A549 treated with DMSO at 1 μM for 4 hours (cell line): Measurements from ENCODE around the gene NDUFV1. TPM values are rescaled to one million over a fixed set of nuclear protein-coding genes. Genes with fewer than 3 reads are reported as not detected.

ENCODE experiments used
- total RNA-seq: library from RNA; stranded (reverse); fragments of 200-300 nt; extraction: Qiagen RNA extraction; gene quantifications from 5 replicates; pipeline ENCODE4 v1.2.3, GENCODE V29; 2022; ENCODE audit warnings: low read depth

Gene NDUFV1
- total RNA-seq, result 133 to 157 TPM (median 149 TPM) in 5 replicates

DNA sequence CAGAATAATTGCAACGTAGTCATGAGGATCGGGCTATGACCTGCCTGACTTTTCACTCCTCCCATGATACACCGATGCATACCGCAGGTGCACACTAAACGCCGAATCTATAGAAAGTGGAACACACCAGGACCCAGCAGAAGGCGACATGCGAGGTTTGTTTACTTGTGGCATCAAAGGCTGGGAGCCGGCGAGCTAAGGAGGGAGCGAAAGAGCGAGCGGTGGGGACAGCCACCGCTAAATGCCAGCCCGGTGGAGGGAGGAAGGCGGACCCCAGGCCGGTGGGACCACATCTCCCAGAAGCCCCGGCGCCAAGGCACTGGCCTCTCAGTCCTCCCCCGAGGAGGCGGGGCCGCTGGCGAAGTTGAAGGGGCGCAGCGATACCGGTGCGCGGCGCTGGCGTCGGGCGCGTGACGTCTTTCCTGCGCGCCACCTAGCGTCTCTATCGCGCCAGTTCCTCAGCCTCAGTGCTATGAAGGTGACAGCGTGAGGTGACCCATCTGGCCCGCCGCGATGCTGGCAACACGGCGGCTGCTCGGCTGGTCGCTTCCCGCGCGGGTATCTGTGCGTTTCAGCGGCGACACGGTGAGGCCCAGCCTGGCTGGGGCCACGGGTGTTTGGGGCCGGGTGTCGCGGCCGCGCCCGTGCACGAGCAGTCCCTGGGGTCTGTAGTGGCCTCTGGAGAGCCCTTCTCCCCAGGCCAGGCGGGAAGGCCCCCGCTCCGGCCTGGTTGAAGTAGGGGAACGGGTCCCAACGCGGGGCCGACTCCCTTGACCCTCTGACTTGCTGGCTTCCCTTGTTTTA lies at the start of gene NDUFV1:
Gene NDUFV1 (plus strand): TSS at position 445 of the 804 bp plus-strand sequence. CDS start 69 bp downstream, at position 514.

DNA sequence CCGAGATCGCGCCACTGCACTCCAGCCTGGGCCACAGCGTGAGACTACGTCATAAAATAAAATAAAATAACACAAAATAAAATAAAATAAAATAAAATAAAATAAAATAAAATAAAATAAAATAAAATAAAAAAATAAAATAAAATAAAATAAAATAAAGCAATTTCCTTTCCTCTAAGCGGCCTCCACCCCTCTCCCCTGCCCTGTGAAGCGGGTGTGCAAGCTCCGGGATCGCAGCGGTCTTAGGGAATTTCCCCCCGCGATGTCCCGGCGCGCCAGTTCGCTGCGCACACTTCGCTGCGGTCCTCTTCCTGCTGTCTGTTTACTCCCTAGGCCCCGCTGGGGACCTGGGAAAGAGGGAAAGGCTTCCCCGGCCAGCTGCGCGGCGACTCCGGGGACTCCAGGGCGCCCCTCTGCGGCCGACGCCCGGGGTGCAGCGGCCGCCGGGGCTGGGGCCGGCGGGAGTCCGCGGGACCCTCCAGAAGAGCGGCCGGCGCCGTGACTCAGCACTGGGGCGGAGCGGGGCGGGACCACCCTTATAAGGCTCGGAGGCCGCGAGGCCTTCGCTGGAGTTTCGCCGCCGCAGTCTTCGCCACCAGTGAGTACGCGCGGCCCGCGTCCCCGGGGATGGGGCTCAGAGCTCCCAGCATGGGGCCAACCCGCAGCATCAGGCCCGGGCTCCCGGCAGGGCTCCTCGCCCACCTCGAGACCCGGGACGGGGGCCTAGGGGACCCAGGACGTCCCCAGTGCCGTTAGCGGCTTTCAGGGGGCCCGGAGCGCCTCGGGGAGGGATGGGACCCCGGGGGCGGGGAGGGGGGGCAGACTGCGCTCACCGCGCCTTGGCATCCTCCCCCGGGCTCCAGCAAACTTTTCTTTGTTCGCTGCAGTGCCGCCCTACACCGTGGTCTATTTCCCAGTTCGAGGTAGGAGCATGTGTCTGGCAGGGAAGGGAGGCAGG lies 23.2 kb upstream of the NDUFV1 start, which contains the start of gene GSTP1:
Gene GSTP1 (plus strand): TSS at position 566 of the 958 bp plus-strand sequence. CDS start 32 bp downstream, at position 598.

DNA sequence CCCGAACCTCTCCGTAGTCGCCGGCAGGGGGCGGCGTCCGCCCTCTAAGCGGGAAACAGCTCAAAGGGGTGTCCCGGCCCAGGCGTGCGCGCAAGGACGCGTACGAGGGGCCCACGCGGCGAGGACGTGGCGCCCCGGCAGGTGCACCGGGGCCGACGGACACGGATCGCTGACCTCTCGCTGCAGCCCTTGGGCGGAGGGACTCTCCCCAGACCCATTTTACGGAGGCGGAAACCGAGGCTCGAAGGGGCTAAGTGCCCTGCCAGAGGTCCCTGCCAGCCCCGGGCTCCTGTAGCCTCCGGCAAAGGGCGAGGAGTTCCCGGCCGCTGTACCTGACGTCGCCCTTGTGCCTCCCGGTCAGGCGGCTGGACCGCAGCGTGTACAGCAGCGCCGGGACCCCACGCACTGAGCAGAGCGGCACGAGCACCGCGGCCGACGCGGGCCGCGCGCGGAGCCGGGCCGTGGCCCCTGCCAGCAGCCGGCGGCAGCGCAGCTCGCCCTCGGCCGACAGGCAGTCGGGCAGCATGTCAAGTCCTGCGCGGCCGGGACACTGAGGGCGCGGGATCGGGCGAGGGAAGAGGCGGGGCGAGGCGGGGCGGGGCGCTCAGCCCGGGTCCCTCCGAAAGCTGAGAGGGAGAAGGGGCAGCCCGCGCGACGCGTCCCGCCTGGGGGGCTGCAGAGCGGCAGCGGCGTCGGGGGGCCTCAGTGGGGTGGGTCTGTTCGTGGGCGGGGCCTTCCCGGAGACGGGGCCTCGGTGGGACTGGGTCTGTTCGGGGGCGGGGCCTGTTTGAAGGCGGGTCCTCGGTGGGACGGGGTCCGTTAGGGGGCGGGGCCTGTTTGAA lies 22.9 kb downstream of the NDUFV1 start, which contains the start of gene NUDT8:
Gene NUDT8 (minus strand): TSS at position 552 of the 842 bp plus-strand sequence. CDS start 26 bp downstream, at position 526.

GRCh38 chr11:67639438-67639859 lies 32.7 kb downstream of the NDUFV1 start, which contains the start of gene TBX10:
TSS of gene TBX10 (minus strand) at chr11:67639763. CDS start at chr11:67639472, 291 bp downstream.

Other genes starting within 250 kb of the NDUFV1 start
- 42.5 to 51.9 TPM (median 46.1 TPM) in 5 replicates for gene CLCF1, start 233.3 kb upstream of the NDUFV1 start, total RNA-seq
- gene RAD9A, start 214.9 kb upstream of the NDUFV1 start, total RNA-seq, result 23.8 to 40.0 TPM (median 33.5 TPM) in 5 replicates
- 265 to 309 TPM (median 294 TPM) in 5 replicates for gene PPP1CA, start 205.1 kb upstream of the NDUFV1 start, total RNA-seq
- 0.07 to 0.12 TPM (median 0.07 TPM) in 3 of 5 replicates, not detected in the others for gene TBC1D10C, start 202.9 kb upstream of the NDUFV1 start, total RNA-seq
- gene CARNS1, start 191.3 kb upstream of the NDUFV1 start, total RNA-seq, result 0.14 to 0.53 TPM (median 0.18 TPM) in 5 replicates
- gene RPS6KB2, start 178.4 kb upstream of the NDUFV1 start, total RNA-seq, result 44.4 to 52.3 TPM (median 44.9 TPM) in 5 replicates
- 0.22 to 0.36 TPM (median 0.30 TPM) in 5 replicates for gene PTPRCAP, start 169.3 kb upstream of the NDUFV1 start, total RNA-seq
- gene CORO1B, start 163.5 kb upstream of the NDUFV1 start, total RNA-seq, result 53.5 to 63.8 TPM (median 58.1 TPM) in 5 replicates
- 0.06 TPM in 1 of 5 replicates, not detected in the others for gene GPR152, start 154.2 kb upstream of the NDUFV1 start, total RNA-seq
- gene CABP4, start 151.6 kb upstream of the NDUFV1 start, total RNA-seq, result not detected in 5 replicates
- gene TMEM134, start 137.7 kb upstream of the NDUFV1 start, total RNA-seq, result 49.3 to 60.6 TPM (median 56.9 TPM) in 5 replicates
- 45.8 to 54.0 TPM (median 47.4 TPM) in 5 replicates for gene AIP, start 123.9 kb upstream of the NDUFV1 start, total RNA-seq
- gene PITPNM1, start 101.6 kb upstream of the NDUFV1 start, total RNA-seq, result 45.3 to 66.7 TPM (median 53.3 TPM) in 5 replicates
- gene CDK2AP2, start 98.8 kb upstream of the NDUFV1 start, total RNA-seq, result 67.0 to 103 TPM (median 89.2 TPM) in 5 replicates
- not detected in 5 replicates for gene CABP2, start 83.5 kb upstream of the NDUFV1 start, total RNA-seq
- gene GSTP1, start 23.1 kb upstream of the NDUFV1 start, total RNA-seq, result 1,469 to 1,648 TPM (median 1,554 TPM) in 5 replicates
- 8.7 to 14.8 TPM (median 11.6 TPM) in 5 replicates for gene NUDT8, start 23.0 kb downstream of the NDUFV1 start, total RNA-seq
- not detected in 5 replicates for gene TBX10, start 32.8 kb downstream of the NDUFV1 start, total RNA-seq
- gene ACY3, start 43.8 kb downstream of the NDUFV1 start, total RNA-seq, result 0.95 to 1.4 TPM (median 1.3 TPM) in 5 replicates
- gene ALDH3B2, start 67.7 kb downstream of the NDUFV1 start, total RNA-seq, result not detected in 5 replicates